H9 (cell line): ENCODE data around the gene NAP1L1. TPM values are rescaled to one million over a fixed set of nuclear protein-coding genes. Genes with fewer than 3 reads are reported as not detected.

ENCODE experiments used
- DNase-seq: peaks from one replicate; pipeline ENCODE4 v3.0.0-alpha.2; 2017
- H2AFZ ChIP-seq: one replicate; pipeline ENCODE4 v1.6.1; 2013; ENCODE audit warnings: mild to moderate bottlenecking, low read length, control low read depth, moderate library complexity
- H2AK5ac ChIP-seq: 2 replicates; pipeline ENCODE4 v1.6.1; 2013; ENCODE audit warnings: low read length, control low read depth, mixed read lengths; ENCODE audit not compliant: insufficient read length
- H2BK120ac ChIP-seq: one replicate; pipeline ENCODE4 v1.6.1; 2013; ENCODE audit warnings: low read depth, mild to moderate bottlenecking, low read length, control low read depth, inconsistent platforms; ENCODE audit not compliant: poor library complexity, severe bottlenecking
- H2BK12ac ChIP-seq: 2 replicates; pipeline ENCODE4 v1.6.1; 2013; ENCODE audit warnings: low read length, control low read depth, mixed read lengths, low read depth; ENCODE audit not compliant: insufficient read length
- H2BK15ac ChIP-seq: 2 replicates; pipeline ENCODE4 v1.6.1; 2013; ENCODE audit warnings: low read depth, low read length, control low read depth
- H2BK20ac ChIP-seq: one replicate; pipeline ENCODE4 v1.6.1; 2013; ENCODE audit warnings: low read depth, mild to moderate bottlenecking, low read length, control low read depth, inconsistent platforms; ENCODE audit not compliant: poor library complexity, severe bottlenecking
- H2BK5ac ChIP-seq: 2 replicates; pipeline ENCODE4 v1.6.1; 2013; ENCODE audit warnings: low read length, control low read depth, mixed read lengths; ENCODE audit not compliant: insufficient read length
- H3K14ac ChIP-seq: 2 replicates; pipeline ENCODE4 v1.6.1; 2013; ENCODE audit warnings: low read length, control low read depth; ENCODE audit not compliant: insufficient read depth
- H3K18ac ChIP-seq: 2 replicates; pipeline ENCODE4 v1.6.1; 2013; ENCODE audit warnings: low read depth, mild to moderate bottlenecking, mixed read lengths, low read length, control low read depth; ENCODE audit not compliant: insufficient read length
- H3K23ac ChIP-seq: 2 replicates; pipeline ENCODE4 v1.6.1; 2013; ENCODE audit warnings: low read length, control low read depth, mixed read lengths, low read depth; ENCODE audit not compliant: insufficient read length
- H3K23me2 ChIP-seq: 2 replicates; pipeline ENCODE4 v1.6.1; 2013; ENCODE audit warnings: low read depth, mild to moderate bottlenecking, mixed read lengths, low read length, control low read depth; ENCODE audit not compliant: insufficient read length, poor library complexity, severe bottlenecking
- H3K27ac ChIP-seq: 2 replicates; pipeline ENCODE4 v1.5.1; 2013; ENCODE audit warnings: low read length, control low read depth, mixed read lengths, low read depth; ENCODE audit not compliant: insufficient read length
- H3K27me3 ChIP-seq: 2 replicates; pipeline ENCODE4 v1.6.1; 2013; ENCODE audit warnings: low read length, control low read depth, inconsistent platforms; ENCODE audit not compliant: insufficient read depth
- H3K4ac ChIP-seq: 2 replicates; pipeline ENCODE4 v1.6.1; 2013; ENCODE audit warnings: low read depth, mild to moderate bottlenecking, control low read depth, inconsistent platforms, low read length, moderate library complexity
- H3K4me1 ChIP-seq: 2 replicates; pipeline ENCODE4 v1.6.1; 2013; ENCODE audit warnings: low read length, control low read depth, inconsistent platforms; ENCODE audit not compliant: insufficient read depth
- H3K4me2 ChIP-seq: 2 replicates; pipeline ENCODE4 v1.6.1; 2013; ENCODE audit warnings: low read length, control low read depth, mixed read lengths; ENCODE audit not compliant: insufficient read length, insufficient read depth
- H3K56ac ChIP-seq: 2 replicates; pipeline ENCODE4 v1.6.1; 2013; ENCODE audit warnings: low read depth, mild to moderate bottlenecking, mixed read lengths, low read length, control low read depth; ENCODE audit not compliant: insufficient read length
- H3K79me1 ChIP-seq: 2 replicates; pipeline ENCODE4 v1.6.1; 2013; ENCODE audit warnings: low read depth, mild to moderate bottlenecking, moderate library complexity, low read length, control low read depth, inconsistent platforms; ENCODE audit not compliant: insufficient read depth, poor library complexity, severe bottlenecking
- H3K79me2 ChIP-seq: 2 replicates; pipeline ENCODE4 v1.6.1; 2013; ENCODE audit warnings: low read length, control low read depth, inconsistent platforms; ENCODE audit not compliant: insufficient read depth
- H3K9ac ChIP-seq: 2 replicates; pipeline ENCODE4 v1.6.1; 2013; ENCODE audit warnings: low read length, control low read depth, mixed read lengths; ENCODE audit not compliant: insufficient read length; ENCODE audit errors: extremely low read depth
- H3K9me3 ChIP-seq: one replicate; pipeline ENCODE4 v1.6.1; 2013; ENCODE audit warnings: low read depth, low read length, inconsistent platforms; ENCODE audit not compliant: control insufficient read depth
- H3T11ph ChIP-seq: one replicate; pipeline ENCODE4 v1.6.1; 2013; ENCODE audit warnings: mild to moderate bottlenecking, low read length, control low read depth, inconsistent platforms
- H4K20me1 ChIP-seq: one replicate; pipeline ENCODE4 v1.6.1; 2013; ENCODE audit not compliant: control insufficient read depth, insufficient read length, insufficient read depth
- H4K5ac ChIP-seq: 2 replicates; pipeline ENCODE4 v1.6.1; 2013; ENCODE audit warnings: low read depth, mild to moderate bottlenecking, mixed read lengths, low read length, control low read depth; ENCODE audit not compliant: insufficient read length
- H4K8ac ChIP-seq: replicated peaks from 2 replicates; pipeline ENCODE4 v1.6.1; 2013; ENCODE audit warnings: low read length, control low read depth, mixed read lengths, low read depth; ENCODE audit not compliant: insufficient read length
- H4K91ac ChIP-seq: 2 replicates; pipeline ENCODE4 v1.6.1; 2013; ENCODE audit warnings: low read depth, mild to moderate bottlenecking, moderate library complexity, mixed read lengths, low read length, control low read depth; ENCODE audit not compliant: insufficient read length
- H3K27ac Mint-ChIP-seq, 3 experiments: 2 replicates in 2 of 3; 3 replicates in 1 of 3; pipeline ENCODE4 v1.8.0; 2020 to 2021; ENCODE audit warnings: mixed read lengths in 3 of 3, mild to moderate bottlenecking in 1 of 3, moderate library complexity in 1 of 3
- H3K27me3 Mint-ChIP-seq: 2 replicates; pipeline ENCODE4 v1.8.0; 2021; ENCODE audit warnings: low read depth, mild to moderate bottlenecking, moderate library complexity, mixed read lengths
- H3K36me3 Mint-ChIP-seq, 3 experiments: 2 replicates in 2 of 3; 3 replicates in 1 of 3; pipeline ENCODE4 v1.8.0; 2020 to 2021; ENCODE audit warnings: low read depth in 3 of 3, mixed read lengths in 3 of 3; ENCODE audit not compliant: insufficient read depth in 1 of 3
- H3K4me1 Mint-ChIP-seq, 2 experiments: 2 replicates each; pipeline ENCODE4 v1.8.0; 2020; ENCODE audit warnings: mixed read lengths in 2 of 2
- H3K4me3 Mint-ChIP-seq, 2 experiments: 2 replicates in 1 of 2; 3 replicates in 1 of 2; pipeline ENCODE4 v1.8.0; 2020 to 2021; ENCODE audit warnings: mild to moderate bottlenecking in 2 of 2, mixed read lengths in 2 of 2, moderate library complexity in 1 of 2
- H3K9me3 Mint-ChIP-seq, 2 experiments: 2 replicates in 1 of 2; 3 replicates in 1 of 2; pipeline ENCODE4 v1.8.0; 2020; ENCODE audit warnings: mild to moderate bottlenecking in 2 of 2, mixed read lengths in 2 of 2, moderate library complexity in 1 of 2
- CTCF ChIP-seq: fragments of 200-600 bp; sonication (generic); conservative IDR thresholded peaks from 3 replicates; pipeline ENCODE4 v1.8.0; 2021; ENCODE audit warnings: antibody characterized with exemption, mild to moderate bottlenecking
- WGBS: extraction: QIAGEN DNeasy Blood & Tissue Kit; methylation state at CpG from one replicate; pipeline ENCODE4 v1.1.7; 2013; ENCODE audit warnings: missing lambda C conversion rate, low lambda C conversion rate, mixed read lengths; ENCODE audit not compliant: insufficient read length; ENCODE audit errors: extremely low coverage; 5-methylcytosine and 5-hydroxymethylcytosine counted together
- total RNA-seq: library from RNA; stranded (reverse); gene quantifications from 2 replicates; pipeline ENCODE4 v1.2.1, GENCODE V29; 2021

NAP1L1 gene
- total RNA-seq, 1 experiment from 2014 or later = 1,012 TPM

- no peaks in the 10 kb centered on the region for H3K27me3 Mint-ChIP-seq
- H3K9ac ChIP-seq = no peak overlapping the region
- no peak overlapping the region for H2BK20ac ChIP-seq
- H3K9me3 ChIP-seq = no peaks in the 10 kb centered on the region
- H3K4me1 ChIP-seq = peaks cover 3% of the 10 kb centered on the region; the same call in 1 of the 2 replicates
- no peak overlapping the region for H3K56ac ChIP-seq
- H3K27me3 ChIP-seq = no peaks in the 10 kb centered on the region
- H3K79me2 ChIP-seq = no peaks in the 10 kb centered on the region
- no peak overlapping the region for H2BK5ac ChIP-seq
- H3K36me3 Mint-ChIP-seq = no peaks in the 10 kb centered on the region; a peak in 2 of 7 replicates
- H3K18ac ChIP-seq = no peak overlapping the region
- no peak overlapping the region for H3K4ac ChIP-seq
- no peaks in the 10 kb centered on the region for H3K23me2 ChIP-seq
- H3K27ac Mint-ChIP-seq = peak overlapping the region; percentile 71 to 93 (median 89); a peak in 5 of 7 replicates
- no peak overlapping the region for H3K4me2 ChIP-seq
- H3K14ac ChIP-seq = no peak overlapping the region
- H4K20me1 ChIP-seq = no peaks in the 10 kb centered on the region
- no peak overlapping the region for H2BK12ac ChIP-seq
- DNase-seq = peak; percentile 61
- H3K23ac ChIP-seq = no peak overlapping the region
- H4K5ac ChIP-seq = no peak overlapping the region
- H2BK15ac ChIP-seq = no peak overlapping the region
- no peaks in the 10 kb centered on the region for H3K79me1 ChIP-seq
- H2AFZ ChIP-seq = no peak overlapping the region
- no peak overlapping the region for H2AK5ac ChIP-seq
- no peak overlapping the region for H4K8ac ChIP-seq
- WGBS = no CpG with 5 or more reads among the region's 1 CpG
- TF ChIP-seq CTCF = no peak
- no peak overlapping the region for H4K91ac ChIP-seq
- peak overlapping the region in 1 of 2 experiments; percentile 16; a peak in 2 of 5 replicates for H3K4me3 Mint-ChIP-seq
- no peak overlapping the region for H3T11ph ChIP-seq
- no peaks in the 10 kb centered on the region for H3K9me3 Mint-ChIP-seq
- peaks cover 17 to 21% of the 10 kb centered on the region in 2 experiments for H3K4me1 Mint-ChIP-seq
- H2BK120ac ChIP-seq = no peak overlapping the region
- H3K27ac ChIP-seq = no peak overlapping the region
These were observed 17.4 kb upstream of the NAP1L1 start for GRCh38 chr12:76101739-76102385.
